PC-3 (cell line): Measurements from ENCODE around the gene MACROD2. TPM values are rescaled to one million over a fixed set of nuclear protein-coding genes. Genes with fewer than 3 reads are reported as not detected.

Source experiments
- ATAC-seq: fragments of 200-7000 bp; cut with Tn5 transposase; 2 replicates; pipeline ENCODE4 v1.9.1; 2020; ENCODE audit warnings: mild to moderate bottlenecking, moderate library complexity
- BruUV-seq: library from RNA; stranded (reverse); fragments of 400-500 nt; replicated peaks from 2 replicates; lab custom pipeline; 2021; lab: Mats Ljungman, UMichigan
- CTCF ChIA-PET: fragments of 300-600 bp; sonication (Branson Sonifier 250); formaldehyde crosslinking; loops from one replicate; lab custom pipeline; 2022; ENCODE audit warnings: antibody characterized with exemption; lab: Charles Lee
- POLR2A ChIA-PET: fragments of 300-600 bp; sonication (Branson Sonifier 250); formaldehyde crosslinking; loops from one replicate; lab custom pipeline; 2022; ENCODE audit warnings: antibody characterized with exemption; ENCODE audit not compliant: unreplicated experiment; lab: Charles Lee
- DNase-seq: peaks from one replicate; pipeline ENCODE4 v3.0.0-alpha.2; 2015
- H2AFZ ChIP-seq: fragments of 300-600 bp; sonication (generic); 2 replicates; pipeline ENCODE4 v1.6.0; 2016; ENCODE audit warnings: antibody characterized with exemption, low read length
- H3F3A ChIP-seq: fragments of 300-600 bp; sonication (generic); one replicate; pipeline ENCODE4 v1.6.0; 2017; ENCODE audit warnings: antibody characterized with exemption, low read length, control low read depth, mild to moderate bottlenecking; ENCODE audit not compliant: unreplicated experiment
- H3K27ac ChIP-seq: fragments of 300-600 bp; sonication (generic); 2 replicates; pipeline ENCODE4 v1.5.1; 2016; ENCODE audit warnings: mild to moderate bottlenecking, low read length
- H3K27me3 ChIP-seq: fragments of 300-600 bp; sonication (generic); 2 replicates; pipeline ENCODE4 v1.6.1; 2016; ENCODE audit warnings: low read length, mixed read lengths
- H3K36me3 ChIP-seq: fragments of 300-600 bp; sonication (generic); 2 replicates; pipeline ENCODE4 v1.6.1; 2016; ENCODE audit warnings: low read depth, mixed run types, low read length, mixed read lengths
- H3K4me1 ChIP-seq: fragments of 300-600 bp; sonication (generic); 2 replicates; pipeline ENCODE4 v1.5.1; 2016; ENCODE audit warnings: low read length; ENCODE audit not compliant: insufficient read depth
- H3K4me2 ChIP-seq: fragments of 300-600 bp; sonication (generic); 2 replicates; pipeline ENCODE4 v1.6.0; 2016; ENCODE audit warnings: low read length
- H3K4me3 ChIP-seq: fragments of 300-600 bp; sonication (generic); 2 replicates; pipeline ENCODE4 v1.5.1; 2016; ENCODE audit warnings: mild to moderate bottlenecking, low read length, mixed read lengths
- H3K79me2 ChIP-seq: fragments of 300-600 bp; sonication (generic); 2 replicates; pipeline ENCODE4 v1.6.1; 2017; ENCODE audit warnings: low read length, mixed read lengths
- H3K9ac ChIP-seq: fragments of 300-600 bp; sonication (generic); 2 replicates; pipeline ENCODE4 v1.6.0; 2016; ENCODE audit warnings: mild to moderate bottlenecking, low read length
- H3K9me2 ChIP-seq: fragments of 300-600 bp; sonication (generic); replicated peaks from 2 replicates; pipeline ENCODE4 v1.6.1; 2016; ENCODE audit warnings: mixed run types, low read length, mixed read lengths
- H3K9me3 ChIP-seq: fragments of 300-600 bp; sonication (generic); 2 replicates; pipeline ENCODE4 v1.6.1; 2016; ENCODE audit warnings: low read length, mixed read lengths
- H4K20me1 ChIP-seq: fragments of 300-600 bp; sonication (generic); 2 replicates; pipeline ENCODE4 v1.6.1; 2016; ENCODE audit warnings: low read length, mixed read lengths
- EZH2 ChIP-seq: fragments of 300-600 bp; sonication (generic); IDR thresholded peaks from one replicate; pipeline ENCODE4 v1.6.1; 2017; ENCODE audit warnings: antibody characterized with exemption, mild to moderate bottlenecking, low read length; ENCODE audit not compliant: unreplicated experiment
- EZH2phosphoT487 ChIP-seq: fragments of 300-600 bp; sonication (generic); IDR thresholded peaks from 2 replicates; pipeline ENCODE4 v1.6.1; 2018; ENCODE audit warnings: mild to moderate bottlenecking, antibody characterized with exemption, low read length, borderline replicate concordance
- intact Hi-C: fragments of 100-400 bp; cut with micrococcal nuclease; formaldehyde crosslinking; loops from 2 replicates; pipeline ENCODE4 v1.9.0; 2023
- total RNA-seq: library from RNA; depleted of rRNA; stranded (reverse); fragments of >200 nt; gene quantifications from 2 replicates; pipeline ENCODE4 v1.2.3, GENCODE V29; 2014
- TF ChIP-seq, protein P1 (sequence below): fragments of 300-600 bp; sonication (generic); conservative IDR thresholded peaks from 2 replicates; pipeline ENCODE4 v1.5.1; 2017; ENCODE audit warnings: antibody characterized with exemption, low read depth, mild to moderate bottlenecking, low read length

Gene MACROD2
- total RNA-seq, 1 experiment from 2014 or later, result 3.1 TPM

GRCh38 chr20:15047042-15047441 lies 1051.7 kb downstream of the MACROD2 start:
- DNase-seq (no peak), ATAC-seq (no peak)
- BruUV-seq, result no TSS peak
- no peak overlapping the region for H3K4me3 ChIP-seq
- no peak overlapping the region for H3K9ac ChIP-seq
- H3K4me2 ChIP-seq, result no peak overlapping the region
- CTCF ChIA-PET, result no interaction called here
- no peaks in the 10 kb centered on the region for H3K27me3 ChIP-seq
- no peaks in the 10 kb centered on the region for H4K20me1 ChIP-seq
- intact Hi-C loops, result no loop called here
- no peaks in the 10 kb centered on the region for H3K36me3 ChIP-seq
- TF ChIP-seq, protein P1, sequence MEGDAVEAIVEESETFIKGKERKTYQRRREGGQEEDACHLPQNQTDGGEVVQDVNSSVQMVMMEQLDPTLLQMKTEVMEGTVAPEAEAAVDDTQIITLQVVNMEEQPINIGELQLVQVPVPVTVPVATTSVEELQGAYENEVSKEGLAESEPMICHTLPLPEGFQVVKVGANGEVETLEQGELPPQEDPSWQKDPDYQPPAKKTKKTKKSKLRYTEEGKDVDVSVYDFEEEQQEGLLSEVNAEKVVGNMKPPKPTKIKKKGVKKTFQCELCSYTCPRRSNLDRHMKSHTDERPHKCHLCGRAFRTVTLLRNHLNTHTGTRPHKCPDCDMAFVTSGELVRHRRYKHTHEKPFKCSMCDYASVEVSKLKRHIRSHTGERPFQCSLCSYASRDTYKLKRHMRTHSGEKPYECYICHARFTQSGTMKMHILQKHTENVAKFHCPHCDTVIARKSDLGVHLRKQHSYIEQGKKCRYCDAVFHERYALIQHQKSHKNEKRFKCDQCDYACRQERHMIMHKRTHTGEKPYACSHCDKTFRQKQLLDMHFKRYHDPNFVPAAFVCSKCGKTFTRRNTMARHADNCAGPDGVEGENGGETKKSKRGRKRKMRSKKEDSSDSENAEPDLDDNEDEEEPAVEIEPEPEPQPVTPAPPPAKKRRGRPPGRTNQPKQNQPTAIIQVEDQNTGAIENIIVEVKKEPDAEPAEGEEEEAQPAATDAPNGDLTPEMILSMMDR, result no peak
- TF ChIP-seq EZH2 (no peak), EZH2phosphoT487 (no peak)
- H3K27ac ChIP-seq, result no peak overlapping the region
- no peaks in the 10 kb centered on the region for H3K79me2 ChIP-seq
- H3F3A ChIP-seq, result no peaks in the 10 kb centered on the region
- H3K4me1 ChIP-seq, result no peaks in the 10 kb centered on the region
- no peak overlapping the region for H2AFZ ChIP-seq
- POLR2A ChIA-PET, result no interaction called here
- no peaks in the 10 kb centered on the region for H3K9me2 ChIP-seq
- no peaks in the 10 kb centered on the region for H3K9me3 ChIP-seq

DNA sequence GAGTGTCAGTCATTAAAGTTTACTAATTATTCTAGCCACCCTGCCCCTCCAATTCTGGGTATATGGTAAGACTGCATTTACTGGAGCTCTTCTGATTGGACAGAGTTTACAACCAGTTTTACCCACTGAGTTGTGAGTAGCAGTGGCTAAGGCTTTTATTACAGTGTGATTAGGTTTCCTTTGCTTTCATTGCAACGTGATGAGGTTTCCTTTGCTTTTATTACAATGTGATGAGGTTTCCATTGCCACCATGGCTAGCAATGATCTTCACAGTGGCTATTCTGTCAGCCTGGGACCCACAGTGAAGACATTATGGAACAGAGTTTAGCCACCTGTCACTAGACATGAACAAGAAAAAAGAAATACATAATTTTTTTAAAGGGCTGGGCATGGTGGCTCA lies 1052.3 kb downstream of the MACROD2 start:
- intact Hi-C loops, result no loop called here
- no peaks in the 10 kb centered on the region for H3K36me3 ChIP-seq
- H3K4me3 ChIP-seq, result no peak overlapping the region

GRCh38 chr20:15056246-15056645 lies 1060.9 kb downstream of the MACROD2 start:
- H3K79me2 ChIP-seq, result no peaks in the 10 kb centered on the region
- ATAC-seq, result no peak
- no peak overlapping the region for H2AFZ ChIP-seq
- no peaks in the 10 kb centered on the region for H3K9me3 ChIP-seq
- intact Hi-C loops, result no loop called here
- H3K4me2 ChIP-seq, result no peak overlapping the region
- H3K36me3 ChIP-seq, result no peaks in the 10 kb centered on the region
- no TSS peak for BruUV-seq
- ChIA-PET CTCF (no interaction called here), POLR2A (no interaction called here)
- no peak overlapping the region for H3K9ac ChIP-seq
- H3F3A ChIP-seq, result no peaks in the 10 kb centered on the region
- no peaks in the 10 kb centered on the region for H3K4me1 ChIP-seq
- no peak overlapping the region for H3K4me3 ChIP-seq
- no peak for TF ChIP-seq EZH2
- H3K27ac ChIP-seq, result no peak overlapping the region
- no peaks in the 10 kb centered on the region for H3K27me3 ChIP-seq
- no peaks in the 10 kb centered on the region for H4K20me1 ChIP-seq
- H3K9me2 ChIP-seq, result no peaks in the 10 kb centered on the region
- DNase-seq, result no peak

More for the DNA sequence above, 1052.3 kb downstream of the MACROD2 start:
- H3K4me1 ChIP-seq, result no peaks in the 10 kb centered on the region
- no TSS peak for BruUV-seq
- no peak overlapping the region for H3K27ac ChIP-seq
- DNase-seq (no peak), ATAC-seq (no peak)
- CTCF ChIA-PET, result no interaction called here
- H3K9ac ChIP-seq, result no peak overlapping the region
- no peaks in the 10 kb centered on the region for H3K27me3 ChIP-seq
- H3K4me2 ChIP-seq, result no peak overlapping the region
- H3F3A ChIP-seq, result no peaks in the 10 kb centered on the region
- no peaks in the 10 kb centered on the region for H3K79me2 ChIP-seq
- TF ChIP-seq, protein P1, result no peak
- H4K20me1 ChIP-seq, result no peaks in the 10 kb centered on the region
- POLR2A ChIA-PET, result no interaction called here
- H2AFZ ChIP-seq, result no peak overlapping the region
- no peaks in the 10 kb centered on the region for H3K9me2 ChIP-seq
- H3K9me3 ChIP-seq, result no peaks in the 10 kb centered on the region
